IPS-20b (cell line): ENCODE data around the gene GTF2H4.
"Not testable (repeated sequence)": the region's sequence is repeated elsewhere in the genome, so short reads cannot be mapped to it uniquely, and the experiment has no call there.

Experiments
- H3K27ac ChIP-seq: one replicate; pipeline ENCODE4 v1.5.1; 2013; ENCODE audit warnings: low read length
- H3K27me3 ChIP-seq: 2 replicates; pipeline ENCODE4 v1.6.1; 2013; ENCODE audit warnings: mild to moderate bottlenecking, low read length, inconsistent platforms; ENCODE audit not compliant: insufficient read depth
- H3K36me3 ChIP-seq: 2 replicates; pipeline ENCODE4 v1.6.1; 2013; ENCODE audit warnings: low read depth, mild to moderate bottlenecking, inconsistent platforms, low read length, moderate library complexity; ENCODE audit not compliant: insufficient read depth
- H3K4me1 ChIP-seq: 2 replicates; pipeline ENCODE4 v1.6.1; 2013; ENCODE audit warnings: mild to moderate bottlenecking, control low read depth, inconsistent platforms, low read length, moderate library complexity; ENCODE audit not compliant: insufficient read depth
- H3K4me3 ChIP-seq: 2 replicates; pipeline ENCODE4 v1.5.1; 2013; ENCODE audit warnings: mild to moderate bottlenecking, low read length, inconsistent platforms
- H3K9ac ChIP-seq: 2 replicates; pipeline ENCODE4 v1.6.1; 2013; ENCODE audit warnings: low read depth, mild to moderate bottlenecking, inconsistent platforms, low read length, moderate library complexity
- H3K9me3 ChIP-seq: 2 replicates; pipeline ENCODE4 v1.6.1; 2013; ENCODE audit warnings: mild to moderate bottlenecking, low read depth, low read length, inconsistent platforms; ENCODE audit not compliant: insufficient read depth

The GTF2H4 gene

DNA sequence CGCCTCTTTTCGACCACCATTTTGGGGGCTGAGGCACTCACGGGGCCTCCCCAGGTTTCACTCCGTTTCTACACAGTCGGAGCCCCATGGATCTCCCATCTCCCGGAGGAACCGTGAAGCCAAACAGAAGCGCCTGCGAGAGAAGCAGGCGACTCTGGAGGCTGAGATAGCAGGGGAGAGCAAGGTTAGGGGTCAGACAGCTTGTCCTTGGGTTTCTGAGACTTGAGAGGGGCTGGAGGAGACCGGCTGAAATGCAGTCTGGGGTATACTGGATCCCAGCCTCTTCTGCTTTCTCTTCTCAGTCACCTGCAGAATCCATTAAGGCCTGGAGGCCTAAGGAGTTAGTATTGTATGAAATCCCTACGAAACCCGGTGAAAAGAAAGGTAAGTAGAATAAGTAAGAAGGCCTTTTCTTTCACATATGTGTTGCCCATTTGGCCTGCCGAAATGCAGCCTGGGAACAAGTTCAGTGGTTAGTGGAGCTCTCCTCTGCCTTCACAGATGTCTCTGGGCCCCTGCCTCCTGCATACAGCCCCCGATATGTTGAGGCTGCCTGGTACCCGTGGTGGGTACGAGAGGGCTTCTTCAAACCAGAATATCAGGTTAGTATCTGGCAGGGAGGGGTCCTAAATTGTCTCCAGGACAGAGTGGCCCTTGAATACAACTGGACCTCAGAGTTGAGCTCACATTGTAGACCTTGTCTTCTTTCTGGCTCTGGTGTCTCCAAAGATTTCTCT lies 7.0 kb downstream of the GTF2H4 start:
- H3K9ac ChIP-seq = peak overlapping the region; percentile 77
- no peak overlapping the region for H3K27ac ChIP-seq
- H3K4me1 ChIP-seq = peaks cover 11% of the 10 kb centered on the region; the same call in 1 of the 2 replicates
- H3K9me3 ChIP-seq = no peaks in the 10 kb centered on the region
- peaks cover 71% of the 10 kb centered on the region for H3K36me3 ChIP-seq
- H3K27me3 ChIP-seq = no peaks in the 10 kb centered on the region
- peak overlapping the region; percentile 88 for H3K4me3 ChIP-seq

DNA sequence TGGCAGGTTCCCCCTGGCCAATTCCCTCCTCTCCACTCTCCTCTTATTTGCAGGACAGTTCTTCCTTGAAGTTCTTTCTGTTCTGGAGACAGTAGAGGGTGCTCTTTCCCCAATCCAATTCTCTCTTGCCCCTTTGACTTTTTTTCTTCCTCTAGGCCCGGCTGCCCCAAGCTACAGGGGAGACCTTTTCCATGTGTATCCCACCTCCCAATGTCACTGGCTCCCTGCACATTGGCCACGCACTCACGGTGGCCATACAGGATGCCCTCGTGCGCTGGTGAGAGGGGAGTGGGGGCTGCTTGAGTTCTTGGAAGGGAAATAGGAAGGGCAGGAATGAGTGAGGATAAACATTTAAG lies 7.6 kb downstream of the GTF2H4 start:
- H3K9me3 ChIP-seq = no peaks in the 10 kb centered on the region
- peak overlapping the region; percentile 33; the same call in 1 of the 2 replicates for H3K9ac ChIP-seq
- H3K4me1 ChIP-seq = peaks cover 11% of the 10 kb centered on the region; the same call in 1 of the 2 replicates
- 0 out of 2 replicates have a peak overlapping the region, but pooled peaks have one; percentile 13 for H3K4me3 ChIP-seq
- H3K36me3 ChIP-seq = peaks cover 73% of the 10 kb centered on the region
- no peak overlapping the region for H3K27ac ChIP-seq
- no peaks in the 10 kb centered on the region for H3K27me3 ChIP-seq

DNA sequence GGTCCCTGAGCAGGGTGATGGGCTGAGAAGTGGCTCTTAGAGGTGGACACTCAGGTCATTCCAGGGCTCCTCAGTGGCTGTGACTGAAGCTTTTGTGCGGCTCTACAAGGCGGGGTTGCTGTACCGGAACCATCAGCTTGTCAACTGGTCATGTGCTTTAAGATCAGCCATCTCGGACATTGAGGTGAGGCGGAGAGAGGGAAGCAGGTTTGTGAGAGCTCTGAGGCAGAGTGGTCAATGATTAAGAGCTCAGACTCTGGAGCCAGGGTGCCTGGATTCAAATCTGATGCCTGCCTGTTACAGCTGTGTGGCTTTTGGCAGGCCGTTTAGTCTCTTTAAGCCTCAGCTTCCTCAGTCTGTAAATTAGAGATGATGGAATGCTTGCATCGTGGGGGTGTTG lies 9.0 kb downstream of the GTF2H4 start:
- Histone ChIP-seq H3K36me3 (peaks cover 72% of the 10 kb centered on the region), H3K9me3 (no peaks in the 10 kb centered on the region), H3K27ac (no peak overlapping the region), H3K4me1 (peaks cover 11% of the 10 kb centered on the region; the same call in 1 of the 2 replicates), H3K9ac (no peak overlapping the region), H3K27me3 (no peaks in the 10 kb centered on the region), H3K4me3 (no peak overlapping the region)

DNA sequence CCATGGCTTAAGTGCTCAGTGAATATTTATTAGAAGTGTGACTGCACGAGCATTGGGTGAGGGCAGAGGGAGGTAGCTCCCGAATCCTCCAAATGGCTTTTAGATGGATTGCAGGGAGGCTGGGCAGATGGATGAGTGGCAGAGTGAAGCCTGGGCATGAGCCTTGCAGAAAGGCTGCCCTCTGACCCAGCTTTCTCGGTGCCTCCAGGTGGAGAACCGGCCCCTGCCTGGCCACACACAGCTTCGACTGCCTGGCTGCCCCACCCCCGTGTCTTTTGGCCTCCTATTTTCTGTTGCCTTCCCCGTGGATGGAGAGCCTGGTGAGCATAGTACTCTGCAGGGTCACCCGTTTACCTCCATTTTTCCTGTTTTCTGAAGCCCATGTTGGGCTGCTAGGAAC lies 9.5 kb downstream of the GTF2H4 start:
- peaks cover 11% of the 10 kb centered on the region; the same call in 1 of the 2 replicates for H3K4me1 ChIP-seq
- peaks cover 71% of the 10 kb centered on the region for H3K36me3 ChIP-seq

DNA sequence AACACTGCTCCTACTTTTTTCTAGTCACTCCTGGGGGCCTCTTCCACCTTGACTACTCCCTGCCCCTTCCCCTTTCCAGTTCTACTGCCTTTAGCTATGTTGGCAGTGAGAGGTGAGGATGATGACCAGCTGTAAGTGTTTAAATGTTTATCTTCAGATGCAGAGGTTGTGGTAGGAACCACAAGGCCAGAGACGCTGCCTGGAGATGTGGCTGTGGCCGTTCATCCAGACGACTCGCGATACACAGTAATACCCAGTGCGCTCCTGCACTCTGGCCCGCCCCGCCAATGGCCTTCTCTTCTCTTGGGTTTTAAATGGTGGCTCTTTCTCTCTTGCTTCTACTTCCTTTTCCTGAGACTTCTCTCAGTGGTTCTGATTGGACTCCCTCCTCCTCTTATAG lies 10.7 kb downstream of the GTF2H4 start:
- H3K27me3 ChIP-seq = no peaks in the 10 kb centered on the region
- H3K4me1 ChIP-seq = peaks cover 8% of the 10 kb centered on the region
- H3K9me3 ChIP-seq = no peaks in the 10 kb centered on the region
- no peak overlapping the region for H3K9ac ChIP-seq
- H3K4me3 ChIP-seq = no peak overlapping the region
- no peak overlapping the region for H3K27ac ChIP-seq
- H3K36me3 ChIP-seq = peaks cover 74% of the 10 kb centered on the region

More for the DNA sequence above, 9.5 kb downstream of the GTF2H4 start:
- H3K9ac ChIP-seq = no peak overlapping the region
- H3K9me3 ChIP-seq = no peaks in the 10 kb centered on the region
- H3K4me3 ChIP-seq = no peak overlapping the region
- H3K27me3 ChIP-seq = no peaks in the 10 kb centered on the region
- H3K27ac ChIP-seq = no peak overlapping the region

DNA sequence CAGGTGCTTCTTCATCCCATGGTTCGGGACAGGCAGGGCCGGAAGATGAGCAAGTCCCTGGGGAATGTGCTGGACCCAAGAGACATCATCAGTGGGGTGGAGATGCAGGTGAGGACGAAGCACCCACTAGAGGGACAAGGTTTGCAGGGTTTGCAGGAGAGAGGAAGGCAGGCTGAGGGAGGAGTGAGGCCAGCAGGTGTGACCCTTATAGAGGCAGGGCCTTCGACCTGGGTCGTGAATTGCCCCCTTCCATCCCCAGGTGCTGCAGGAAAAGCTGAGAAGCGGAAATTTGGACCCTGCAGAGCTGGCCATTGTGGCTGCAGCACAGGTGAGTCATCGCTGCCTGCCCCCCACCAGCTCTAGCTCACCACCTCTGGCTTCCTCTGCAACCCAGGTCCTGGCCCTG lies 14.4 kb downstream of the GTF2H4 start:
- H3K27ac ChIP-seq = no peak overlapping the region
- no peaks in the 10 kb centered on the region for H3K9me3 ChIP-seq
- no peak overlapping the region for H3K9ac ChIP-seq
- no peaks in the 10 kb centered on the region; the same call in 1 of the 2 replicates for H3K4me1 ChIP-seq
- H3K27me3 ChIP-seq = no peaks in the 10 kb centered on the region
- H3K36me3 ChIP-seq = peaks cover 80% of the 10 kb centered on the region
- H3K4me3 ChIP-seq = no peak overlapping the region

DNA sequence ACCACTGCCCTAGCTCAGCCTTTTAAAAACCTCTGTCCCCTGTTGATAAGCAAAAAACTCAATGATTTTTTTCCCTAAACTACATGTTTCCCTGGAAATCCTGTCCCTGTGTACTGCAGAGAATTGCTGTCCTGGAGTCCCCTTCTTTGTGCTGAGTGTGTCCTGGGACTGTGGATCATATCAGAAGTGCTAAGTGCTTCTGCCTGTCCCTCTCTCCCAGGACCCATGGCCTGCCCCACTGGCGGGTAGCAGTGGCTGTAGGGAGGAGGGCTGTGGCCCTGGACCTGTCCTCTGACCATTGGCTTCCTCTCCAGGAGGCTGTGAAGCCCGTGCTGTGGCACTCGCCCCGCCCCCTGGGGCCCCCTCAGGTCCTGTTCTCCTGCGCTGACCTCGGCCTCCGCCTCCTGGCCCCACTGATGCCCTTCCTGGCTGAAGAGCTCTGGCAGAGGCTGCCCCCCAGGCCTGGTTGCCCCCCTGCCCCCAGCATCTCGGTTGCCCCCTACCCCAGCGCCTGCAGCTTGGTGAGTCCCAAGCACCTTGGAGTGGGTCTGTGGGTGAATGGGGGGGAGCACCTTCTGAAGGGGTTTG lies 16.1 kb downstream of the GTF2H4 start:
- not testable (repeated sequence) for H3K4me1 ChIP-seq
- H3K36me3 ChIP-seq = peaks cover 76% of the 10 kb centered on the region

DNA sequence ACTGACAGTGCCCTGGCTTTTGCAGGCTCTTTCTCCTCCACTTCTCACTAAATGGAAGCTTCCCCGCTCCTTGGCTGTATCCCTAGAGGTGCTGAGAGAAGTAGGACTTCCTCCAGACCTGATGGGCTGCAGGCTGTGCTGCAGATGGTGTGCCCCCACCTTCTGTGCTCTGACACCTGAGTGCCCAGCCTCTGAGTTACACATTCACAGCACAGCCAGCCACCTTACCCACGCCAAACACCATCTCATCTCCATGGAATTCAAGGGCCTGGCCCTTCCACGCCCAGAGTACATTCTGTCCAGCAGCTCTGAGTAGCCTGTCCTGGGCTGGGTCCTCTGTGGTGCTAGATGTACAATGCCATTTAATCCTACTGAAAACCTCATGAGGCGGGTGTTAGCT lies 18.6 kb downstream of the GTF2H4 start:
- H3K4me3 ChIP-seq = no peak overlapping the region
- no peaks in the 10 kb centered on the region; the same call in 1 of the 2 replicates for H3K4me1 ChIP-seq
- no peak overlapping the region for H3K9ac ChIP-seq
- no peak overlapping the region for H3K27ac ChIP-seq
- H3K27me3 ChIP-seq = no peaks in the 10 kb centered on the region
- H3K9me3 ChIP-seq = peaks cover 10% of the 10 kb centered on the region
- peaks cover 53% of the 10 kb centered on the region for H3K36me3 ChIP-seq

More for the DNA sequence above, 16.1 kb downstream of the GTF2H4 start:
- not testable (repeated sequence) for H3K27ac ChIP-seq, H3K9ac ChIP-seq, H3K27me3 ChIP-seq, H3K4me3 ChIP-seq
- peaks cover 10% of the 10 kb centered on the region for H3K9me3 ChIP-seq

DNA sequence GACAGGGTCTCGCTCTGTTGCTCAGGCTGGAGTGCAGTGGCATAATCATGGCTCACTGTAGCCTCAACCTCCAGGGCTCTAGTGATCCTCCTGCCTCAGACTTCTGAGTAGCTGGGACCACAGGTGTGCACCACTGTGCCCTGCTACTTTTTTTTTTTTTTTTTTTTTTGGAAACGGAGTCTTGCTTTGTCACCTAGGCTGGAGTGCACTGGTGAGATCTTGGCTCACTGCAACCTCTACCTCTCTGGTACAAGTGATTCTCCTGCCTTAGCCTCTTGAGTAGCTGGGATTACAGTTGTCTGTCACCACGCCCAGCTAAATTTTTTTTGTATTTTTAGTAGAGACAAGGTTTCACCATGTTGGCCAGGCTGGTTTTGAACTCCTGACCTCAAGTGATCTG lies 19.1 kb downstream of the GTF2H4 start:
- Histone ChIP-seq H3K9me3 (peaks cover 10% of the 10 kb centered on the region), H3K36me3 (peaks cover 50% of the 10 kb centered on the region)
- not testable (repeated sequence) for H3K4me3 ChIP-seq, H3K27me3 ChIP-seq, H3K4me1 ChIP-seq, H3K27ac ChIP-seq, H3K9ac ChIP-seq

DNA sequence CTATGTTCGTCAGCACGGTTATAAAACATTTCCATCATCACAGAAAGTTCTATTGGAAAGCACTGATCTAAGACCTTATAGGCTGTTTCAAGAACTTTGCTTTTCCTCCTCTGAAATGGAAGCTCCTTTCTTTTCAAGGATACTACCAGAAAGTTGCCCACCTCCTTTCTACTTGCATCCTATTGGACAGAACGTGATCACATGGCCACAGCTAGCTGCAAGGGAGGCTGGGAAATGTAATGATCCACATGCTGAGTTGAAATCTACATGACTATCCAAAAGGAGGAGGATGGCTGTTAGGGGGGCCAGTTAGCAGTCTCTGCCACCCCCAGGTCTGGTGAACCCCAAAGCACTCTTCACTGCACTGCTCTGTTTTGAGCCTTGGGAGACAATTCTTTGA lies 20.7 kb downstream of the GTF2H4 start:
- Histone ChIP-seq H3K27ac (no peak overlapping the region), H3K9ac (no peak overlapping the region), H3K27me3 (no peaks in the 10 kb centered on the region), H3K9me3 (peaks cover 10% of the 10 kb centered on the region), H3K4me3 (no peak overlapping the region), H3K36me3 (peaks cover 35% of the 10 kb centered on the region), H3K4me1 (no peaks in the 10 kb centered on the region)

DNA sequence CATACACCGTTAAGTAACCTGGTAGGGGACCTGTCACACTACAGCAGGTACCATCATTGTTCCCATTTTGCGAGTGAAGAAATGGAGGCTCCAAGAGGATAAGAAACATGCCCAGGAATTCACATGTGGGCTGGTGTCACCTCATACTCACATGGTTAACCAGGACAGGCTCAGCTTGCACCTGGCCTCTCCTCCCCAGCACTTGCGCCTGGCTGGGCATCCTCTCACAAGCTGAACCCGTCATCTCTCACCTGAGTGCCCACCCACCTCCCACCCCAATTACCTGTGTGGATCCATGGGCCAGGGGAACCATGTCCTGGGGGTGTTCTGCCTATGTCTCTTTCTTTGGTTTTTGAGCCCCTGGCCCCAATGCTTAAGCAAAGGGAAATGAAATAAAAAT lies 22.5 kb downstream of the GTF2H4 start:
- Histone ChIP-seq H3K27me3 (no peaks in the 10 kb centered on the region), H3K36me3 (peaks cover 25% of the 10 kb centered on the region), H3K4me3 (no peak overlapping the region), H3K9ac (no peak overlapping the region), H3K9me3 (peaks cover 10% of the 10 kb centered on the region), H3K4me1 (no peaks in the 10 kb centered on the region), H3K27ac (no peak overlapping the region)

DNA sequence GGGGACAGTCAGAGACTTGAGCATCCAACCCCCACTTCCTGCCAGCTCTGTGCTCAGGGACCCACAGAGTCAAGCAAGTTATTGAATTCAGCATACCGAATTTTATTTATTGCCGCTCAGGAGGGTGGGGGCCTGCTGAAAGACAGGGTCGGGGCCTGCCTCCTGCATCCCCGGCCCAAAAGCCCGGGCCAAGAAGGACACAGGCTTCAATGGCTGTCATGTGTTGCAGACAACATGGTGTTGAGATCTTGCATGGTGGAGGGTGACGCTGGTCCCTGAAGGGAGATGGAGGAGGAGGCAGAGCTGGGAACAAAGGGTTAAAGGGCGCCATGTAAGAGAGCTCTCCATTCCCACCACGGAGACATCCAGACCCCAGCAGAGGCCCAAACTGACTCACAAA lies 23.3 kb downstream of the GTF2H4 start:
- H3K9me3 ChIP-seq = peaks cover 10% of the 10 kb centered on the region
- no peaks in the 10 kb centered on the region for H3K4me1 ChIP-seq
- peaks cover 18% of the 10 kb centered on the region for H3K36me3 ChIP-seq
- H3K27me3 ChIP-seq = no peaks in the 10 kb centered on the region
- H3K4me3 ChIP-seq = no peak overlapping the region
- H3K27ac ChIP-seq = no peak overlapping the region
- H3K9ac ChIP-seq = no peak overlapping the region
